ENCODE data around the gene OSM. TPM values are rescaled to one million over a fixed set of nuclear protein-coding genes. Genes with fewer than 3 reads are reported as not detected.

Gene OSM
- total RNA-seq, 4 donors from 2014 or later: 4.1 to 7.7 TPM; not detected in 2

DNA sequence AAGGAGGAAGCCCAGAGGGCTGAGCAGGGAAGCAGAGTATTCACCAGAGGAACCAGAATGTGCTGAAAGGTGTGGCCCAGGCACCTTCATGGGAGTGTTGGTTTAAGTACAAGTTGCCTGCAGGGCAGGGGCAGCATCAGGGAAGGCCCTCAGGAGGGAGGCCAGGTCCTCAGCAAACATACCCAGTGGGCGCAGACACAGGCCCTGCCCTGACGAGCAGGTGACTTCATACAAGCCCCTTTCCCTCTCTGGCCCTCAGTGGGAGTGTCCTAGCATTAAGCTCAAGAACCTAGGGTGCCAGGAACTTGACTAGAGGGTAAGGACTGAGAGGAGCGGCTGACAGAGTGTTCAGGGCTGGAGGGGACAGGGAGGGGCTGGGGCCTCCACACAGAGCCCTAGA is 30.2 kb upstream of the OSM start:
- 90% methylated on average over 2 of the region's 3 CpGs; no CpG with 5 or more reads in 1 of the 2 donors for WGBS, 2 donors (ENCODE audit: low coverage in 1 of 2)
- H3K4me1 ChIP-seq: peaks cover 0 to 34% (median 13%) of the 10 kb centered on the region in 3 donors
- H3K4me3 ChIP-seq: no peak overlapping the region
- H3K27me3 ChIP-seq: no peaks in the 10 kb centered on the region
- no peaks in the 10 kb centered on the region for H3K9me3 ChIP-seq
- TF ChIP-seq POLR2AphosphoS5 (IDR thresholded peaks at IDR 0.05) (no peak), POLR2A (IDR thresholded peaks at IDR 0.05) (no peak), EP300 (IDR thresholded peaks at IDR 0.05) (no peak)
- TF ChIP-seq, protein P1, sequence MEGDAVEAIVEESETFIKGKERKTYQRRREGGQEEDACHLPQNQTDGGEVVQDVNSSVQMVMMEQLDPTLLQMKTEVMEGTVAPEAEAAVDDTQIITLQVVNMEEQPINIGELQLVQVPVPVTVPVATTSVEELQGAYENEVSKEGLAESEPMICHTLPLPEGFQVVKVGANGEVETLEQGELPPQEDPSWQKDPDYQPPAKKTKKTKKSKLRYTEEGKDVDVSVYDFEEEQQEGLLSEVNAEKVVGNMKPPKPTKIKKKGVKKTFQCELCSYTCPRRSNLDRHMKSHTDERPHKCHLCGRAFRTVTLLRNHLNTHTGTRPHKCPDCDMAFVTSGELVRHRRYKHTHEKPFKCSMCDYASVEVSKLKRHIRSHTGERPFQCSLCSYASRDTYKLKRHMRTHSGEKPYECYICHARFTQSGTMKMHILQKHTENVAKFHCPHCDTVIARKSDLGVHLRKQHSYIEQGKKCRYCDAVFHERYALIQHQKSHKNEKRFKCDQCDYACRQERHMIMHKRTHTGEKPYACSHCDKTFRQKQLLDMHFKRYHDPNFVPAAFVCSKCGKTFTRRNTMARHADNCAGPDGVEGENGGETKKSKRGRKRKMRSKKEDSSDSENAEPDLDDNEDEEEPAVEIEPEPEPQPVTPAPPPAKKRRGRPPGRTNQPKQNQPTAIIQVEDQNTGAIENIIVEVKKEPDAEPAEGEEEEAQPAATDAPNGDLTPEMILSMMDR (IDR thresholded peaks at IDR 0.05): no peak
- H3K27ac ChIP-seq: no peak overlapping the region
- peaks cover 0 to 100% of the 10 kb centered on the region in 2 donors for H3K36me3 ChIP-seq
- no peak for ATAC-seq

GRCh38 chr22:30296324-30296723 is 29.7 kb upstream of the OSM start:
- Histone ChIP-seq H3K9me3 (no peaks in the 10 kb centered on the region), H3K4me1 (peaks cover 0 to 34% (median 13%) of the 10 kb centered on the region in 3 donors), H3K36me3 (peaks cover 0 to 98% of the 10 kb centered on the region in 2 donors), H3K27ac (no peak overlapping the region), H3K27me3 (no peaks in the 10 kb centered on the region), H3K4me3 (no peak overlapping the region)
- no peak for ATAC-seq
- 91 to 98% methylated on average over 3 to 4 of the region's 4 CpGs for WGBS, 2 donors (ENCODE audit: low coverage in 1 of 2)
- TF ChIP-seq EP300 (IDR thresholded peaks at IDR 0.05) (no peak), POLR2AphosphoS5 (IDR thresholded peaks at IDR 0.05) (no peak), POLR2A (IDR thresholded peaks at IDR 0.05) (no peak)
- TF ChIP-seq, protein P1 (IDR thresholded peaks at IDR 0.05): no peak

DNA sequence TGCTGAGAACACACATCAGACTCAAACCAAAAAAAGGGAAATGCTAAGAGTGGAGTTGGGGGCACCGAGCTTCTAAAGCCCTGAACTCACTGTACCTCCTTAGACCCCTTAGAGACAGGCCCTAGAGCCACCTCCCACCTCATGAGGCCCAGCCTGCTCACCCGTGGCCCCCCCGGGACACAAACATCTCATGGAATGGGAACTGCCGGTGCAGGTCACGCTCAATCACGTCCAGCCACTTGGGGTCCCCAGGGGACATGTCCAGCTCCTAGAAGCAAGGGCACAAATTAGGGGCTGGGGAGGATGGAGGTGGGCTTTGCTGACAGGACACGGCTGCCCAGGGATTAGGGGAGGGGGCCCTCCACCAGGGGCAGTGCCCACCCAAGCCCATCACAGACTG is 28.9 kb upstream of the OSM start:
- no peak for TF ChIP-seq POLR2A (IDR thresholded peaks at IDR 0.05)
- TF ChIP-seq, protein P1 (IDR thresholded peaks at IDR 0.05): no peak
- no peak for TF ChIP-seq EP300 (IDR thresholded peaks at IDR 0.05)
- no peak for TF ChIP-seq POLR2AphosphoS5 (IDR thresholded peaks at IDR 0.05)
- 63% methylated on average over 2 of the region's 7 CpGs; no CpG with 5 or more reads in 1 of the 2 donors for WGBS, 2 donors (ENCODE audit: low coverage in 1 of 2)
- Histone ChIP-seq H3K4me3 (no peak overlapping the region), H3K36me3 (peaks cover 0 to 91% of the 10 kb centered on the region in 2 donors), H3K27ac (peak overlapping the region in 1 of 4 donors; percentile 29), H3K4me1 (peaks cover under 1 to 34% (median 14%) of the 10 kb centered on the region in 3 donors), H3K27me3 (no peaks in the 10 kb centered on the region), H3K9me3 (no peaks in the 10 kb centered on the region)
- ATAC-seq: no peak

DNA sequence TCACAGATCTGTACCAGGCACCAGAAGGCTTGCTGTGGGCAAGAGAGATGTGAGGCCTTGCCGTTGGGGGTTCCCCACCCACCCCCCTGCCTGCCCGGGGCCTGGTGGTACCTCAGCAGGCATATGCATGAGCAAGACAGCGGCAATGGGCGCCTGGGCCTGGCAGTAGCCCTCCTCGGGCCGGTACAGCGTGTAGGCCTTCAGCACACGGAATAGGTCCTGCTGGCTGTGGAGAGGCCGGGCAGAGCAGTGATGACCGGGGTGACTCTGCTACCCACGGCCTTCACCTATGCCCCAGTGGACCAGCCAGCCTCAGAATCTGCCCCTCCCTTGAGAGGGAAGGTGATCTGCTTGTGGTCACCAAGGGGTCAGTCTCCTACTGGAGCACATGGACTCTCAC is 28.2 kb upstream of the OSM start:
- H3K9me3 ChIP-seq: no peaks in the 10 kb centered on the region
- ATAC-seq: no peak
- 40% methylated on average over 1 of the region's 11 CpGs; no CpG with 5 or more reads in 1 of the 2 donors for WGBS, 2 donors (ENCODE audit: low coverage in 1 of 2)
- TF ChIP-seq POLR2AphosphoS5 (IDR thresholded peaks at IDR 0.05) (no peak), EP300 (IDR thresholded peaks at IDR 0.05) (no peak), POLR2A (IDR thresholded peaks at IDR 0.05) (no peak)
- TF ChIP-seq, protein P1 (IDR thresholded peaks at IDR 0.05): no peak
- H3K27ac ChIP-seq: peak overlapping the region in 2 of 4 donors; percentile 3 to 8
- H3K36me3 ChIP-seq: peaks cover 0 to 83% of the 10 kb centered on the region in 2 donors
- peaks cover 7 to 35% (median 21%) of the 10 kb centered on the region in 3 donors for H3K4me1 ChIP-seq
- no peak overlapping the region for H3K4me3 ChIP-seq
- no peaks in the 10 kb centered on the region for H3K27me3 ChIP-seq

DNA sequence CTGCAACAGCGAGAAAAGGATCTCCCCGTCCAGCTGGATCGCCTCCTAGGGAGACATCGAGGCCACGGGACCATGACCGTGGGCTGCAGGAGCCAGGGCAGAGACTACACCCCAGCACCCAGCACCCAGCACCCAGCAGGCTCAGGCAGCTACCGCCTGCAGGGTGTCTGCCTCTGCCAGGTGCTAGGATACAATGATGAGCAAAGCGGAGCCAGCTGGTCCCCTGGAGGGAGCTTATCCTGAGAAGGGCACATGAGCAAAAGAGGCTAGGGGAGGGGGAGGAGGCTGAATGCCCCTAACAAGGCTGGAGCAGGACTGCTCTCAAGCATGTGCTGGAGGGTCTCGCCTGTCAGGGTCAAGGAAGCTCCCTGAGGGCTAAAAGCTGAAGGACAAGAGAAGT is 27.4 kb upstream of the OSM start:
- Histone ChIP-seq H3K27me3 (no peaks in the 10 kb centered on the region), H3K27ac (peak overlapping the region in 2 of 4 donors; percentile 3 to 8), H3K36me3 (peaks cover 0 to 76% of the 10 kb centered on the region in 2 donors), H3K9me3 (no peaks in the 10 kb centered on the region), H3K4me1 (peaks cover 7 to 35% (median 21%) of the 10 kb centered on the region in 3 donors), H3K4me3 (no peak overlapping the region)
- TF ChIP-seq, protein P1 (IDR thresholded peaks at IDR 0.05): no peak
- TF ChIP-seq POLR2AphosphoS5 (IDR thresholded peaks at IDR 0.05) (no peak), EP300 (IDR thresholded peaks at IDR 0.05) (no peak), POLR2A (IDR thresholded peaks at IDR 0.05) (no peak)
- ATAC-seq: no peak
- WGBS, 2 donors (ENCODE audit: low coverage in 1 of 2): 0 to 67% methylated on average over 1 of the region's 9 CpGs

Data from gastroesophageal sphincter (tissue), 4 donors.